Stimulated activated naive CD8-positive, alpha-beta T cell treated with anti-CD3 and anti-CD28 coated beads, Interleukin-15, Interleukin-2, amounts not matched to agents 100 ng/mL and 50 ng/mL, for 24 hours (primary cell): ENCODE measurements around the gene NTN1.

Source experiments
- H3K27ac Mint-ChIP-seq: one replicate; pipeline ENCODE4 v1.8.0; 2021; ENCODE audit warnings: mild to moderate bottlenecking, mixed read lengths
- H3K27me3 Mint-ChIP-seq: one replicate; pipeline ENCODE4 v1.8.0; 2021; ENCODE audit warnings: mixed read lengths
- H3K36me3 Mint-ChIP-seq: one replicate; pipeline ENCODE4 v1.8.0; 2021; ENCODE audit warnings: low read depth, mixed read lengths
- H3K4me1 Mint-ChIP-seq: one replicate; pipeline ENCODE4 v1.8.0; 2021; ENCODE audit warnings: low read depth, mixed read lengths
- H3K4me3 Mint-ChIP-seq: one replicate; pipeline ENCODE4 v1.8.0; 2021; ENCODE audit warnings: mild to moderate bottlenecking, mixed read lengths
- H3K9me3 Mint-ChIP-seq: one replicate; pipeline ENCODE4 v1.8.0; 2021; ENCODE audit warnings: mixed read lengths

Gene NTN1

GRCh38 chr17:9108146-9108545, 86.8 kb downstream of the NTN1 start:
- H3K4me1 Mint-ChIP-seq = no peaks in the 10 kb centered on the region
- peaks cover 7% of the 10 kb centered on the region for H3K27me3 Mint-ChIP-seq
- no peak overlapping the region for H3K27ac Mint-ChIP-seq
- no peaks in the 10 kb centered on the region for H3K36me3 Mint-ChIP-seq
- no peaks in the 10 kb centered on the region for H3K9me3 Mint-ChIP-seq
- H3K4me3 Mint-ChIP-seq = no peak overlapping the region

GRCh38 chr17:9109933-9110332, 88.6 kb downstream of the NTN1 start:
- Mint-ChIP-seq H3K27ac (no peak overlapping the region), H3K36me3 (no peaks in the 10 kb centered on the region), H3K27me3 (peaks cover 6% of the 10 kb centered on the region), H3K4me3 (no peak overlapping the region), H3K4me1 (no peaks in the 10 kb centered on the region), H3K9me3 (no peaks in the 10 kb centered on the region)

GRCh38 chr17:9110501-9110900, 89.2 kb downstream of the NTN1 start:
- Mint-ChIP-seq H3K27ac (no peak overlapping the region), H3K4me1 (peaks cover 3% of the 10 kb centered on the region), H3K9me3 (no peaks in the 10 kb centered on the region), H3K27me3 (peaks cover 6% of the 10 kb centered on the region), H3K36me3 (no peaks in the 10 kb centered on the region), H3K4me3 (no peak overlapping the region)

GRCh38 chr17:9115214-9116191, 94.2 kb downstream of the NTN1 start:
- Mint-ChIP-seq H3K4me3 (peak overlapping the region; percentile 52), H3K9me3 (peaks cover 4% of the 10 kb centered on the region), H3K27ac (no peak overlapping the region), H3K27me3 (peaks cover 12% of the 10 kb centered on the region), H3K36me3 (no peaks in the 10 kb centered on the region), H3K4me1 (peaks cover 15% of the 10 kb centered on the region)

- peak overlapping the region; percentile 47 for H3K27ac Mint-ChIP-seq
- H3K27me3 Mint-ChIP-seq = peaks cover 14% of the 10 kb centered on the region
- peaks cover 4% of the 10 kb centered on the region for H3K9me3 Mint-ChIP-seq
- H3K36me3 Mint-ChIP-seq = no peaks in the 10 kb centered on the region
- peaks cover 15% of the 10 kb centered on the region for H3K4me1 Mint-ChIP-seq
- peak overlapping the region; percentile 4 for H3K4me3 Mint-ChIP-seq
Observed at GRCh38 chr17:9116311-9116835, 95.1 kb downstream of the NTN1 start.

- Mint-ChIP-seq H3K36me3 (no peaks in the 10 kb centered on the region), H3K27ac (no peak overlapping the region), H3K27me3 (peaks cover 19% of the 10 kb centered on the region), H3K4me3 (no peak overlapping the region), H3K9me3 (peaks cover 4% of the 10 kb centered on the region), H3K4me1 (peaks cover 15% of the 10 kb centered on the region)
Observed at GRCh38 chr17:9116861-9117568, 95.7 kb downstream of the NTN1 start.

- H3K27ac Mint-ChIP-seq = no peak overlapping the region
- H3K9me3 Mint-ChIP-seq = peaks cover 4% of the 10 kb centered on the region
- no peaks in the 10 kb centered on the region for H3K36me3 Mint-ChIP-seq
- no peak overlapping the region for H3K4me3 Mint-ChIP-seq
- H3K4me1 Mint-ChIP-seq = peaks cover 12% of the 10 kb centered on the region
- H3K27me3 Mint-ChIP-seq = peaks cover 24% of the 10 kb centered on the region
Observed at GRCh38 chr17:9120471-9120870, 99.2 kb downstream of the NTN1 start.

GRCh38 chr17:9121186-9121820, 100.0 kb downstream of the NTN1 start:
- H3K4me1 Mint-ChIP-seq = peaks cover 4% of the 10 kb centered on the region
- H3K9me3 Mint-ChIP-seq = peaks cover 4% of the 10 kb centered on the region

GRCh38 chr17:9123594-9124553, 102.6 kb downstream of the NTN1 start:
- Mint-ChIP-seq H3K27ac (no peak overlapping the region), H3K4me1 (no peaks in the 10 kb centered on the region), H3K4me3 (no peak overlapping the region), H3K27me3 (peaks cover 15% of the 10 kb centered on the region), H3K36me3 (no peaks in the 10 kb centered on the region), H3K9me3 (no peaks in the 10 kb centered on the region)

More at GRCh38 chr17:9121186-9121820, 100.0 kb downstream of the NTN1 start:
- no peak overlapping the region for H3K4me3 Mint-ChIP-seq
- no peak overlapping the region for H3K27ac Mint-ChIP-seq
- no peaks in the 10 kb centered on the region for H3K36me3 Mint-ChIP-seq
- H3K27me3 Mint-ChIP-seq = peaks cover 24% of the 10 kb centered on the region

- Mint-ChIP-seq H3K27ac (no peak overlapping the region), H3K4me3 (no peak overlapping the region), H3K27me3 (peaks cover 15% of the 10 kb centered on the region), H3K36me3 (no peaks in the 10 kb centered on the region), H3K9me3 (no peaks in the 10 kb centered on the region), H3K4me1 (no peaks in the 10 kb centered on the region)
Observed at GRCh38 chr17:9124554-9124935, 103.2 kb downstream of the NTN1 start.

GRCh38 chr17:9125722-9126121, 104.4 kb downstream of the NTN1 start:
- Mint-ChIP-seq H3K27ac (no peak overlapping the region), H3K9me3 (no peaks in the 10 kb centered on the region), H3K36me3 (no peaks in the 10 kb centered on the region), H3K4me3 (no peak overlapping the region), H3K4me1 (no peaks in the 10 kb centered on the region), H3K27me3 (peaks cover 15% of the 10 kb centered on the region)

- no peaks in the 10 kb centered on the region for H3K36me3 Mint-ChIP-seq
- H3K9me3 Mint-ChIP-seq = no peaks in the 10 kb centered on the region
- peaks cover 8% of the 10 kb centered on the region for H3K27me3 Mint-ChIP-seq
- no peaks in the 10 kb centered on the region for H3K4me1 Mint-ChIP-seq
- H3K4me3 Mint-ChIP-seq = no peak overlapping the region
- no peak overlapping the region for H3K27ac Mint-ChIP-seq
Observed at GRCh38 chr17:9127340-9127739, 106.0 kb downstream of the NTN1 start.

- H3K36me3 Mint-ChIP-seq = no peaks in the 10 kb centered on the region
- H3K4me1 Mint-ChIP-seq = no peaks in the 10 kb centered on the region
- no peak overlapping the region for H3K27ac Mint-ChIP-seq
- H3K9me3 Mint-ChIP-seq = no peaks in the 10 kb centered on the region
- no peaks in the 10 kb centered on the region for H3K27me3 Mint-ChIP-seq
- H3K4me3 Mint-ChIP-seq = no peak overlapping the region
Observed at GRCh38 chr17:9131371-9131770, 110.1 kb downstream of the NTN1 start.

- Mint-ChIP-seq H3K4me1 (no peaks in the 10 kb centered on the region), H3K27me3 (no peaks in the 10 kb centered on the region), H3K27ac (no peak overlapping the region), H3K9me3 (no peaks in the 10 kb centered on the region), H3K36me3 (no peaks in the 10 kb centered on the region), H3K4me3 (no peak overlapping the region)
Observed at GRCh38 chr17:9132291-9132690, 111.0 kb downstream of the NTN1 start.
